Measurements from ENCODE around the gene NME9. TPM values are rescaled to one million over a fixed set of nuclear protein-coding genes. Genes with fewer than 3 reads are reported as not detected.

NME9 gene
- total RNA-seq, 1 experiment from 2014 or later = not detected

- H4K5ac ChIP-seq (ENCODE audit: insufficient read length, low read depth, low read length) = no peak overlapping the region
- no peak overlapping the region for H2BK15ac ChIP-seq (ENCODE audit: low read depth, low read length)
- no peak overlapping the region for H3K18ac ChIP-seq (ENCODE audit: insufficient read length, low read depth, low read length)
- Mint-ChIP-seq H3K36me3 (ENCODE audit: insufficient read depth in 1 of 3, low read depth in 3 of 3) (no peaks in the 10 kb centered on the region), H3K4me3 (peak overlapping the region in 1 of 2 experiments; percentile 67; a peak in 3 of 5 replicates), H3K27ac (no peak overlapping the region), H3K27me3 (ENCODE audit: low read depth) (peaks cover 9% of the 10 kb centered on the region), H3K9me3 (no peaks in the 10 kb centered on the region), H3K4me1 (peaks cover 17 to 23% of the 10 kb centered on the region in 2 experiments)
- H3K4me2 ChIP-seq (ENCODE audit: insufficient read depth, insufficient read length, low read length) = no peak overlapping the region
- no peak for DNase-seq
- H2BK120ac ChIP-seq (ENCODE audit: low read depth, low read length, poor library complexity, severe bottlenecking) = no peak overlapping the region
- WGBS (ENCODE audit: extremely low coverage, insufficient read length, low lambda C conversion rate) = no CpG with 5 or more reads among the region's 2 CpGs
- H3K27ac ChIP-seq (ENCODE audit: insufficient read length, low read depth, low read length) = no peak overlapping the region
- H2BK20ac ChIP-seq (ENCODE audit: low read depth, low read length, poor library complexity, severe bottlenecking) = no peak overlapping the region
- no peaks in the 10 kb centered on the region for H3K9me3 ChIP-seq (ENCODE audit: control insufficient read depth, low read depth, low read length)
- peaks cover 7% of the 10 kb centered on the region for H3K23me2 ChIP-seq (ENCODE audit: insufficient read length, low read depth, low read length, poor library complexity, severe bottlenecking)
- no peak overlapping the region for H2BK5ac ChIP-seq (ENCODE audit: insufficient read length, low read length)
- H3K79me1 ChIP-seq (ENCODE audit: insufficient read depth, low read depth, low read length, poor library complexity, severe bottlenecking) = no peaks in the 10 kb centered on the region
- no peak overlapping the region for H3K4ac ChIP-seq (ENCODE audit: low read depth, low read length)
- H3K23ac ChIP-seq (ENCODE audit: insufficient read length, low read depth, low read length) = no peak overlapping the region
- H2AK5ac ChIP-seq (ENCODE audit: insufficient read length, low read length) = no peak overlapping the region
- TF ChIP-seq CTCF (conservative IDR thresholded peaks at IDR 0.05) = peak; percentile 18; the same call in 2 of the 3 replicates
- no peak overlapping the region for H2BK12ac ChIP-seq (ENCODE audit: insufficient read length, low read depth, low read length)
- no peaks in the 10 kb centered on the region for H3K27me3 ChIP-seq (ENCODE audit: insufficient read depth, low read length)
- H3T11ph ChIP-seq (ENCODE audit: low read length) = no peak overlapping the region
- peaks cover 4% of the 10 kb centered on the region for H3K4me1 ChIP-seq (ENCODE audit: insufficient read depth, low read length)
- H3K9ac ChIP-seq (ENCODE audit: extremely low read depth, insufficient read length, low read length) = no peak overlapping the region
- no peak overlapping the region for H3K14ac ChIP-seq (ENCODE audit: insufficient read depth, low read length)
- no peaks in the 10 kb centered on the region for H3K79me2 ChIP-seq (ENCODE audit: insufficient read depth, low read length)
- no peak overlapping the region for H4K91ac ChIP-seq (ENCODE audit: insufficient read length, low read depth, low read length)
- H2AFZ ChIP-seq (ENCODE audit: low read length) = no peak overlapping the region
- no peak overlapping the region for H4K8ac ChIP-seq (replicated peaks; ENCODE audit: insufficient read length, low read depth, low read length)
- H4K20me1 ChIP-seq (ENCODE audit: control insufficient read depth, insufficient read depth, insufficient read length) = no peaks in the 10 kb centered on the region
- no peak overlapping the region for H3K56ac ChIP-seq (ENCODE audit: insufficient read length, low read depth, low read length)
Observed at GRCh38 chr3:138328341-138328740, 1.3 kb downstream of the NME9 start.
